ENCODE measurements around the gene RAB25.

RAB25 gene

GRCh38 chr1:156020293-156021092 is 40.5 kb upstream of the RAB25 start, which contains the start of gene SSR2:
SSR2 (minus strand) TSS chr1:156020951; CDS start chr1:156020167, 784 bp downstream.
- peak within 1 kb of the TSS; percentile 91 for H4K8ac ChIP-seq (ENCODE audit: low read depth, low read length)
- H2AFZ ChIP-seq (ENCODE audit: insufficient read depth, low read length, poor library complexity) = peak within 1 kb of the TSS; percentile 96
- H3K4me1 ChIP-seq (ENCODE audit: control insufficient read depth in 1 of 2, insufficient read depth in 2 of 2, low read length in 2 of 2) = peaks cover 4% of the 10 kb centered on the region in 2 experiments
- no CpG with 5 or more reads among the region's 45 CpGs for WGBS (ENCODE audit: extremely low coverage, insufficient coverage, insufficient read length)
- no peaks in the 10 kb centered on the region for H3K9me3 ChIP-seq (ENCODE audit: insufficient read depth, low read depth, low read length)
- H3K79me2 ChIP-seq (ENCODE audit: control insufficient read depth, insufficient read depth, low read length, poor library complexity) = peaks cover 10% of the 10 kb centered on the region
- H2BK5ac ChIP-seq (ENCODE audit: low read depth, low read length, poor library complexity) = peak within 1 kb of the TSS; percentile 80
- no peak within 1 kb of the TSS for H3K27ac ChIP-seq (ENCODE audit: low read depth, low read length)
- no peak within 1 kb of the TSS for H2BK12ac ChIP-seq (ENCODE audit: low read length)
- H3K23ac ChIP-seq (ENCODE audit: low read length) = peak within 1 kb of the TSS; percentile 76
- H3K36me3 ChIP-seq (ENCODE audit: control insufficient read depth in 1 of 2, insufficient read depth in 2 of 2, low read length in 2 of 2) = peaks cover 18 to 20% of the 10 kb centered on the region in 2 experiments
- H3K4ac ChIP-seq (ENCODE audit: low read depth, low read length) = peak within 1 kb of the TSS; percentile 99
- H2BK120ac ChIP-seq (ENCODE audit: insufficient read depth, low read length, poor library complexity) = peak within 1 kb of the TSS; percentile 64
- peak within 1 kb of the TSS; percentile 84 for H3K9ac ChIP-seq (ENCODE audit: low read length)
- H3K18ac ChIP-seq (ENCODE audit: low read length) = peak within 1 kb of the TSS; percentile 92
- peak within 1 kb of the TSS; percentile 83 for H3K4me2 ChIP-seq (ENCODE audit: low read length)
- DNase-seq = peak; percentile 94 to 98
- peaks cover 6% of the 10 kb centered on the region for H3K79me1 ChIP-seq (ENCODE audit: low read length)
- peak within 1 kb of the TSS; percentile 73 for H2AK5ac ChIP-seq (ENCODE audit: low read length)
- peak within 1 kb of the TSS; percentile 90 for H4K91ac ChIP-seq (ENCODE audit: low read depth, low read length)
- no peaks in the 10 kb centered on the region for H3K27me3 ChIP-seq (ENCODE audit: insufficient read depth, low read length)
- H3K4me3 ChIP-seq (ENCODE audit: low read depth, low read length) = peak within 1 kb of the TSS; percentile 87
- peak within 1 kb of the TSS; percentile 94 for H3K14ac ChIP-seq (ENCODE audit: low read length)
- H4K12ac ChIP-seq (ENCODE audit: low read depth, low read length) = peak within 1 kb of the TSS; percentile 89

- Histone ChIP-seq H2BK12ac (ENCODE audit: low read length) (no peak overlapping the region), H3K79me1 (ENCODE audit: low read length) (peaks cover 6% of the 10 kb centered on the region), H3K79me2 (ENCODE audit: control insufficient read depth, insufficient read depth, low read length, poor library complexity) (peaks cover 10% of the 10 kb centered on the region), H3K4ac (ENCODE audit: low read depth, low read length) (no peak overlapping the region), H3K27ac (ENCODE audit: low read depth, low read length) (no peak overlapping the region), H3K9me3 (ENCODE audit: insufficient read depth, low read depth, low read length) (no peaks in the 10 kb centered on the region), H3K4me3 (ENCODE audit: low read depth, low read length) (no peak overlapping the region), H3K14ac (ENCODE audit: low read length) (no peak overlapping the region), H2BK120ac (ENCODE audit: insufficient read depth, low read length, poor library complexity) (no peak overlapping the region), H4K91ac (ENCODE audit: low read depth, low read length) (no peak overlapping the region), H2AK5ac (ENCODE audit: low read length) (no peak overlapping the region), H3K23ac (ENCODE audit: low read length) (no peak overlapping the region), H2BK5ac (ENCODE audit: low read depth, low read length, poor library complexity) (no peak overlapping the region), H3K18ac (ENCODE audit: low read length) (no peak overlapping the region), H2AFZ (ENCODE audit: insufficient read depth, low read length, poor library complexity) (no peak overlapping the region), H4K8ac (ENCODE audit: low read depth, low read length) (no peak overlapping the region), H3K4me2 (ENCODE audit: low read length) (peak overlapping the region; percentile 53), H3K27me3 (ENCODE audit: insufficient read depth, low read length) (no peaks in the 10 kb centered on the region), H3K36me3 (ENCODE audit: control insufficient read depth in 1 of 2, insufficient read depth in 2 of 2, low read length in 2 of 2) (peaks cover 16 to 18% of the 10 kb centered on the region in 2 experiments), H4K12ac (ENCODE audit: low read depth, low read length) (no peak overlapping the region), H3K4me1 (ENCODE audit: control insufficient read depth in 1 of 2, insufficient read depth in 2 of 2, low read length in 2 of 2) (peaks cover 4% of the 10 kb centered on the region in 2 experiments), H3K9ac (ENCODE audit: low read length) (no peak overlapping the region)
- no peak for DNase-seq
- no CpG with 5 or more reads among the region's 4 CpGs for WGBS (ENCODE audit: extremely low coverage, insufficient coverage, insufficient read length)
Measured at GRCh38 chr1:156021093-156021428, 39.9 kb upstream of the RAB25 start.

GRCh38 chr1:156021954-156022353 is 39.0 kb upstream of the RAB25 start:
- H3K36me3 ChIP-seq (ENCODE audit: control insufficient read depth in 1 of 2, insufficient read depth in 2 of 2, low read length in 2 of 2) = peaks cover 13 to 15% of the 10 kb centered on the region in 2 experiments
- H4K12ac ChIP-seq (ENCODE audit: low read depth, low read length) = no peak overlapping the region
- no peak overlapping the region for H3K14ac ChIP-seq (ENCODE audit: low read length)
- no peak for DNase-seq
- no peaks in the 10 kb centered on the region for H3K27me3 ChIP-seq (ENCODE audit: insufficient read depth, low read length)
- no peaks in the 10 kb centered on the region for H3K9me3 ChIP-seq (ENCODE audit: insufficient read depth, low read depth, low read length)
- no peak overlapping the region for H3K18ac ChIP-seq (ENCODE audit: low read length)
- H3K79me1 ChIP-seq (ENCODE audit: low read length) = peaks cover 6% of the 10 kb centered on the region
- H2AFZ ChIP-seq (ENCODE audit: insufficient read depth, low read length, poor library complexity) = no peak overlapping the region
- H3K4me3 ChIP-seq (ENCODE audit: low read depth, low read length) = no peak overlapping the region
- H2AK5ac ChIP-seq (ENCODE audit: low read length) = no peak overlapping the region
- no peak overlapping the region for H3K23ac ChIP-seq (ENCODE audit: low read length)
- WGBS (ENCODE audit: extremely low coverage, insufficient coverage, insufficient read length) = no CpG with 5 or more reads among the region's 2 CpGs
- H3K27ac ChIP-seq (ENCODE audit: low read depth, low read length) = no peak overlapping the region
- no peak overlapping the region for H3K4ac ChIP-seq (ENCODE audit: low read depth, low read length)
- H3K79me2 ChIP-seq (ENCODE audit: control insufficient read depth, insufficient read depth, low read length, poor library complexity) = peaks cover 10% of the 10 kb centered on the region
- H4K8ac ChIP-seq (ENCODE audit: low read depth, low read length) = no peak overlapping the region
- H2BK12ac ChIP-seq (ENCODE audit: low read length) = no peak overlapping the region
- no peak overlapping the region for H3K4me2 ChIP-seq (ENCODE audit: low read length)
- no peak overlapping the region for H2BK5ac ChIP-seq (ENCODE audit: low read depth, low read length, poor library complexity)
- peaks cover 4% of the 10 kb centered on the region in 2 experiments for H3K4me1 ChIP-seq (ENCODE audit: control insufficient read depth in 1 of 2, insufficient read depth in 2 of 2, low read length in 2 of 2)
- no peak overlapping the region for H2BK120ac ChIP-seq (ENCODE audit: insufficient read depth, low read length, poor library complexity)
- H3K9ac ChIP-seq (ENCODE audit: low read length) = no peak overlapping the region
- H4K91ac ChIP-seq (ENCODE audit: low read depth, low read length) = no peak overlapping the region

GRCh38 chr1:156024801-156025200 is 36.2 kb upstream of the RAB25 start:
- no CpG with 5 or more reads among the region's 5 CpGs for WGBS (ENCODE audit: extremely low coverage, insufficient coverage, insufficient read length)

More at GRCh38 chr1:156024801-156025200, 36.2 kb upstream of the RAB25 start:
- Histone ChIP-seq H3K27ac (ENCODE audit: low read depth, low read length) (no peak overlapping the region), H2BK12ac (ENCODE audit: low read length) (no peak overlapping the region), H4K12ac (ENCODE audit: low read depth, low read length) (no peak overlapping the region), H2AK5ac (ENCODE audit: low read length) (no peak overlapping the region), H3K79me2 (ENCODE audit: control insufficient read depth, insufficient read depth, low read length, poor library complexity) (peaks cover 9% of the 10 kb centered on the region), H3K4ac (ENCODE audit: low read depth, low read length) (no peak overlapping the region), H3K23ac (ENCODE audit: low read length) (no peak overlapping the region), H3K14ac (ENCODE audit: low read length) (no peak overlapping the region), H2AFZ (ENCODE audit: insufficient read depth, low read length, poor library complexity) (no peak overlapping the region), H3K18ac (ENCODE audit: low read length) (no peak overlapping the region), H3K27me3 (ENCODE audit: insufficient read depth, low read length) (no peaks in the 10 kb centered on the region), H3K79me1 (ENCODE audit: low read length) (peaks cover 6% of the 10 kb centered on the region), H3K36me3 (ENCODE audit: control insufficient read depth in 1 of 2, insufficient read depth in 2 of 2, low read length in 2 of 2) (peaks cover 0 to 1% of the 10 kb centered on the region in 2 experiments), H2BK5ac (ENCODE audit: low read depth, low read length, poor library complexity) (no peak overlapping the region), H3K9me3 (ENCODE audit: insufficient read depth, low read depth, low read length) (no peaks in the 10 kb centered on the region), H4K8ac (ENCODE audit: low read depth, low read length) (no peak overlapping the region), H2BK120ac (ENCODE audit: insufficient read depth, low read length, poor library complexity) (no peak overlapping the region), H4K91ac (ENCODE audit: low read depth, low read length) (no peak overlapping the region), H3K4me3 (ENCODE audit: low read depth, low read length) (no peak overlapping the region), H3K4me1 (ENCODE audit: control insufficient read depth in 1 of 2, insufficient read depth in 2 of 2, low read length in 2 of 2) (peaks cover 3% of the 10 kb centered on the region in 2 experiments), H3K9ac (ENCODE audit: low read length) (no peak overlapping the region), H3K4me2 (ENCODE audit: low read length) (no peak overlapping the region)
- DNase-seq = no peak

All from trophoblast cell (in vitro differentiated cells and primary cell).